PC-9 (cell line): ENCODE results near the gene LILRB4. TPM values are rescaled to one million over a fixed set of nuclear protein-coding genes. Genes with fewer than 3 reads are reported as not detected.

Experiments used
- BruUV-seq: library from RNA; stranded (reverse); fragments of 400-500 nt; replicated peaks from 2 replicates; lab custom pipeline; 2021; lab: Mats Ljungman, UMichigan
- CTCF ChIA-PET: fragments of 300-600 bp; sonication (Branson Sonifier 250); formaldehyde crosslinking; loops from one replicate; lab custom pipeline; 2022; ENCODE audit warnings: antibody characterized with exemption; lab: Charles Lee
- POLR2A ChIA-PET: fragments of 300-600 bp; sonication (Branson Sonifier 250); formaldehyde crosslinking; loops from one replicate; lab custom pipeline; 2022; ENCODE audit warnings: antibody characterized with exemption; ENCODE audit not compliant: unreplicated experiment; lab: Charles Lee
- DNase-seq, 2 experiments: peaks; one replicate each; pipeline versions ENCODE4 v3.0.0 to v3.0.0-alpha.2; 2015 to 2022; ENCODE audit warnings: mixed read lengths in 1 of 2
- H2AFZ ChIP-seq: fragments of 200-600 bp; sonication (generic); 2 replicates; pipeline ENCODE4 v1.8.1; 2017; ENCODE audit warnings: antibody characterized with exemption
- H3F3A ChIP-seq: fragments of 200-600 bp; sonication (generic); 2 replicates; pipeline ENCODE4 v1.8.1; 2017; ENCODE audit warnings: antibody characterized with exemption, mild to moderate bottlenecking, low read depth; ENCODE audit not compliant: insufficient read depth
- H3K27ac ChIP-seq: fragments of 200-600 bp; sonication (generic); 2 replicates; pipeline ENCODE4 v1.6.1; 2016; ENCODE audit warnings: mixed run types
- H3K27me3 ChIP-seq: fragments of 200-600 bp; sonication (generic); 2 replicates; pipeline ENCODE4 v1.6.1; 2016; ENCODE audit warnings: low read depth, mixed run types; ENCODE audit not compliant: insufficient read depth
- H3K36me3 ChIP-seq: fragments of 200-600 bp; sonication (generic); 2 replicates; pipeline ENCODE4 v1.6.1; 2016; ENCODE audit warnings: low read depth, mixed run types
- H3K4me1 ChIP-seq: fragments of 200-600 bp; sonication (generic); replicated peaks from 2 replicates; pipeline ENCODE4 v1.6.1; 2016; ENCODE audit warnings: mixed run types; ENCODE audit not compliant: insufficient read depth
- H3K4me2 ChIP-seq: fragments of 200-600 bp; sonication (generic); 2 replicates; pipeline ENCODE4 v1.6.1; 2017; ENCODE audit warnings: mixed run types
- H3K4me3 ChIP-seq: fragments of 200-600 bp; sonication (generic); 2 replicates; pipeline ENCODE4 v1.6.1; 2016; ENCODE audit warnings: mixed run types
- H3K79me2 ChIP-seq: fragments of 200-600 bp; sonication (generic); 2 replicates; pipeline ENCODE4 v1.6.1; 2017; ENCODE audit warnings: low read depth, mixed run types
- H3K9me2 ChIP-seq: fragments of 200-600 bp; sonication (generic); 2 replicates; pipeline ENCODE4 v1.8.1; 2017; ENCODE audit warnings: mild to moderate bottlenecking; ENCODE audit not compliant: insufficient read depth
- H3K9me3 ChIP-seq: fragments of 200-600 bp; sonication (generic); 2 replicates; pipeline ENCODE4 v1.8.1; 2016; ENCODE audit warnings: low read depth; ENCODE audit not compliant: insufficient read depth
- H4K20me1 ChIP-seq: fragments of 200-600 bp; sonication (generic); 2 replicates; pipeline ENCODE4 v1.8.1; 2017; ENCODE audit not compliant: insufficient read depth
- EZH2 ChIP-seq: fragments of 200-600 bp; sonication (generic); IDR thresholded peaks from 2 replicates; pipeline ENCODE4 v1.8.0; 2017; ENCODE audit warnings: antibody characterized with exemption, low read depth
- intact Hi-C: fragments of 100-400 bp; cut with micrococcal nuclease; formaldehyde crosslinking; loops from one replicate; pipeline ENCODE4 v1.10.0; 2022; ENCODE audit not compliant: unreplicated experiment
- total RNA-seq: library from RNA; stranded (reverse); gene quantifications from 2 replicates; pipeline ENCODE4 v1.2.3, GENCODE V29; 2021
- TF ChIP-seq, protein P1 (sequence below): fragments of 200-600 bp; sonication (generic); conservative IDR thresholded peaks from 2 replicates; pipeline ENCODE4 v1.6.1; 2017; ENCODE audit warnings: mixed run types, antibody characterized with exemption, mild to moderate bottlenecking, moderate library complexity

LILRB4 gene
- total RNA-seq, 1 experiment from 2014 or later: not detected

DNA sequence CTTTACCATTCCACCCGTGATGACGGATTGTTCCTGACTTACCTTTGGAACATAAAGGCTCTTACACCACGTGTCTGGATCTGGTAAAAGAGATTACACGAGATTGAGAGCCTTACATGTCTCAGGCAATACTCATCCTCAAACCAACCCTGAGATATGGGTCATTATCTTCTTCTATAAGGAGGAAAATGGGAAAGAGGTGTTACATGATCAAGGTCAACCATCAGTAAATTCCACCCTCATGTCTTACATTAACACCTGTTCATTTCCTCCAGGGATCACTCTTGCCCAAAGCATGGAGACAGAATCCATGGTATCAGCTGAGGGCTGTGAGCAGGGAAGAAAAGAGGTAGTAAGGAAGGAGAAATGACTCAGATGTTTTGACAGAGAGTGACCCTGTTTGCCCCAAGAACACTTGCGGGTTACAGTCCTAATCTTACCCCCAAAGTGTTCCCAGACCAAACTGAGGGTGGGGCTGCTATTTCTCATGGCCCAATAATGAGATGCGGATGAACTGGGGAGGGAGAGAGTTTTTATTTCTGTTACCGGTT, 19.6 kb downstream of the LILRB4 start:
- TF ChIP-seq, protein P1, sequence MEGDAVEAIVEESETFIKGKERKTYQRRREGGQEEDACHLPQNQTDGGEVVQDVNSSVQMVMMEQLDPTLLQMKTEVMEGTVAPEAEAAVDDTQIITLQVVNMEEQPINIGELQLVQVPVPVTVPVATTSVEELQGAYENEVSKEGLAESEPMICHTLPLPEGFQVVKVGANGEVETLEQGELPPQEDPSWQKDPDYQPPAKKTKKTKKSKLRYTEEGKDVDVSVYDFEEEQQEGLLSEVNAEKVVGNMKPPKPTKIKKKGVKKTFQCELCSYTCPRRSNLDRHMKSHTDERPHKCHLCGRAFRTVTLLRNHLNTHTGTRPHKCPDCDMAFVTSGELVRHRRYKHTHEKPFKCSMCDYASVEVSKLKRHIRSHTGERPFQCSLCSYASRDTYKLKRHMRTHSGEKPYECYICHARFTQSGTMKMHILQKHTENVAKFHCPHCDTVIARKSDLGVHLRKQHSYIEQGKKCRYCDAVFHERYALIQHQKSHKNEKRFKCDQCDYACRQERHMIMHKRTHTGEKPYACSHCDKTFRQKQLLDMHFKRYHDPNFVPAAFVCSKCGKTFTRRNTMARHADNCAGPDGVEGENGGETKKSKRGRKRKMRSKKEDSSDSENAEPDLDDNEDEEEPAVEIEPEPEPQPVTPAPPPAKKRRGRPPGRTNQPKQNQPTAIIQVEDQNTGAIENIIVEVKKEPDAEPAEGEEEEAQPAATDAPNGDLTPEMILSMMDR: no peak
- TF ChIP-seq EZH2: no peak
- Histone ChIP-seq H3K4me3 (no peak overlapping the region), H3K27me3 (peaks cover 48% of the 10 kb centered on the region), H4K20me1 (no peaks in the 10 kb centered on the region), H3K79me2 (no peaks in the 10 kb centered on the region), H2AFZ (no peak overlapping the region), H3K4me2 (no peak overlapping the region), H3K27ac (no peak overlapping the region), H3K9me3 (no peaks in the 10 kb centered on the region), H3K36me3 (no peaks in the 10 kb centered on the region), H3K9me2 (no peaks in the 10 kb centered on the region), H3F3A (no peaks in the 10 kb centered on the region), H3K4me1 (no peaks in the 10 kb centered on the region)
- intact Hi-C loops: no loop called here
- peak in 1 of 2 experiments; percentile 8 for DNase-seq
- CTCF ChIA-PET: no interaction called here
- POLR2A ChIA-PET: no interaction called here
- no TSS peak for BruUV-seq

DNA sequence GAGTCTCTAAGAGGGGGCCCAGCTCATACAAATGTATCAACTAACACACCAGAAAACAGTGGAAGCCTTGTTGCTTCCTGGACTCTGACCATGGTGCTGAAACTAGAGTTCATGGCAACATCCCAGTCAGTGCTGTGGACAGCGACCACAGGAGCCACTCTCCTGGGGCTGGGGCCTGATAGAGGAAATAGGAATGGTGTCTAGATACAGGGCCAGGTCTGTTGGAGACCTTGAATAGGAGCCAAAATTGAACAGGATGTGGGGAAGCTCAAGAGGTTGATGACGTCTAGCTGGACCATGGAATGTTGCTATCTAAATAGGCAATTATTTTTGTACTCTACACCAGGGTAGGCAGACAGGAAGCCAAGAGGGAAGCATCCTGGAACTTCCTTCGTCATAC, 21.7 kb downstream of the LILRB4 start:
- intact Hi-C loops: no loop called here
- H3K4me2 ChIP-seq: no peak overlapping the region
- no peaks in the 10 kb centered on the region for H3K36me3 ChIP-seq
- no peaks in the 10 kb centered on the region for H3K9me2 ChIP-seq
- H3K27ac ChIP-seq: no peak overlapping the region
- H3K79me2 ChIP-seq: no peaks in the 10 kb centered on the region
- no TSS peak for BruUV-seq
- DNase-seq: peak; percentile 6 to 34
- no peaks in the 10 kb centered on the region for H3K4me1 ChIP-seq
- H3F3A ChIP-seq: no peaks in the 10 kb centered on the region
- ChIA-PET CTCF (no interaction called here), POLR2A (no interaction called here)
- no peaks in the 10 kb centered on the region for H4K20me1 ChIP-seq
- H3K4me3 ChIP-seq: no peak overlapping the region
- TF ChIP-seq, protein P1: no peak
- no peak for TF ChIP-seq EZH2
- H3K9me3 ChIP-seq: no peaks in the 10 kb centered on the region
- no peak overlapping the region for H2AFZ ChIP-seq
- H3K27me3 ChIP-seq: peaks cover 51% of the 10 kb centered on the region

DNA sequence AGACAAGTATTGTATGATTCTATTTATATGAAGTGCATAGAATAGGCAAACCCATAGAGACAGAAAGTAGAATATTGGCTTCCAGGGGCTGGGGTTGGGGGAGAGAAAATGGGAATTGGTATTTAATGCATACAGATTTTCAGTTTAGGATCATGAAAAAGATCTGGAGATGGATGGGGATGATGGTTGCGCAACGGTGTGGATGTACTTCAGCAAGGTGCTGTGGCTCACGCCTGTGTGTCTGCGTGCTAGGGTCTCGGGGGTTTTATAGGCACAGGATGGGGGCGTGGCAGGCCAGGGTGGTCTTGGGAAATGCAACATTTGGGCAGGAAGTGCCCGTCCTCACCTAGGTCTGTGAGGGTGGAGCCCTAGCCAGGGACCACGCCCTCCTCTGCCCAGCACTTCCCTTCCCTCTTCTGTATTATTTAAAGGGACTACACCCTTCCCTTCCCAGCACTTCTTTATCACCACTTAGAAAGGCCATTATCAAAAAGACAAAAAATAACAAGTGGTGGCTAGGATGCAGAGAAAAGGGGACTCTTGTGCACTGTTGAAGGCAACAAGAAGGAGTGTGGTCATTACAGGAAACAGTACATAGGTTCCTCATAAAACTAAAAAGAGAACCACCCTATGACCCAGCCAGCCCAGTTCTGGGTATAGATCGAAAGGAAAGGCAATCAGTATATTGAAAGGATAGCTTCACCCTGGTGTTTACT, 29.0 kb downstream of the LILRB4 start:
- H3F3A ChIP-seq: no peaks in the 10 kb centered on the region
- ChIA-PET CTCF (no interaction called here), POLR2A (no interaction called here)
- H3K79me2 ChIP-seq: no peaks in the 10 kb centered on the region
- H3K9me3 ChIP-seq: no peaks in the 10 kb centered on the region
- H4K20me1 ChIP-seq: no peaks in the 10 kb centered on the region
- no peaks in the 10 kb centered on the region for H3K4me1 ChIP-seq
- peaks cover 80% of the 10 kb centered on the region for H3K27me3 ChIP-seq
- BruUV-seq: no TSS peak
- intact Hi-C loops: no loop called here
- H3K9me2 ChIP-seq: no peaks in the 10 kb centered on the region; the same call in 1 of the 2 replicates
- no peak for TF ChIP-seq EZH2
- TF ChIP-seq, protein P1: no peak
- peak in 1 of 2 experiments; percentile 30 for DNase-seq
- H2AFZ ChIP-seq: no peak overlapping the region
- H3K36me3 ChIP-seq: no peaks in the 10 kb centered on the region
- no peak overlapping the region for H3K4me2 ChIP-seq
- H3K27ac ChIP-seq: no peak overlapping the region
- H3K4me3 ChIP-seq: no peak overlapping the region
